GM18526 (cell line): ENCODE data around the gene PRELID2.

ENCODE experiments used
- POLR2A ChIP-seq: IDR thresholded peaks from 3 replicates; pipeline ENCODE4 v1.6.1; 2011; ENCODE audit not compliant: insufficient read length; ENCODE audit errors: extremely low read depth

PRELID2 gene

DNA sequence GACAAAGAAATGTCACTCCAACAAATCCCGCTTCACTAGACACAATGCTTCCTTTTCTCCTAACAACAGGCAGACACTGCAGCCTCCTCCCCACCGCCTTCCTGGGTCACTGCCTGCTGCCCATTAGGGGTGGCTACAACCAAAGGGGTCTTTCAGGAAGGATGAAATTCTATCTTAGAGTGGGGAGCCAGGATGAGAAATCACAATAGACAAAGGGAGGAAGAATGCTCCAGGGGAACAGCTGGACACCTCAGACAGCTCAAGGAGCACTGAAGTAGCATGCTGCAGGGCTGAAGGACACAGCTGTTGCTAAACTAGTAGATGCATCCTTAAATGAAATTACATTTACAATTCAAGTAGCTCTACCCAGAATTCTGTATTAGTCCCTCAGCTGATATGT lies 54.2 kb downstream of the PRELID2 start:
- no peak for TF ChIP-seq POLR2A

DNA sequence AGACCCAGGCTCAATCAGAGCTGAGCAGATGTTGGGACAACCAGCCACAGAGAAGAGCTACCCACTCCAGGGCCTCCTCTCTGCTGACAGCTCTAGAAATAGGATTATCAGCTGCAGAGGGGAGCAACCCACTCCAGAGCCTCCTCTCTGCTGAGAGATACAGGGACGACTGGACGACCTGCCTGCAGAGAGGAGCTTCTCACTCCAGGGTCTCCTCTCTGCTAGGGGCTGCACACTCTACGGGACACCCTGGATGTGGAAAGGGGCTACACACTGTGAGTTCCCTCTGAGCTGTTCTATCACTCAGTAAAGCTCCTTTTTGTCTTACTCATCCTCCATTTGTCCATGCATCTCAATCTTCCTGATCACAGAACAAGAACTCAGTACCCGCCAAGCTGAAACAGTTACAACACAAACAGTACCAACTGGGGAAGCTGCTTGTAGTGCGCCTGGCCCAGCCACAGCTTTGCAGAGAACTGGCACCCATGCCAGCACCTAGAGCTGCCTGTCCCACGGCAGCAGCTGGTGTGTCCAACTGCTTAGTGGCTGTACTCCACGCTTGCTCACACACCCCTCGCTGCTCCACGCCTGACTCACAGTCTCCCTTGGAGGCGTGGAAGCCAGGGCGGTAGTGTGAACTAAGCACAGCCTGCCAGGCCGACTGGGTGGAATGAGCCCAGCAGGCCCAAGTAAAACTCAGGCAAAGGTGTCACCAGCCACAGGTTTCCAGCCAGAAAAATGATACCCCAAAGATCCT lies 56.8 kb downstream of the PRELID2 start:
- no peak for TF ChIP-seq POLR2A

DNA sequence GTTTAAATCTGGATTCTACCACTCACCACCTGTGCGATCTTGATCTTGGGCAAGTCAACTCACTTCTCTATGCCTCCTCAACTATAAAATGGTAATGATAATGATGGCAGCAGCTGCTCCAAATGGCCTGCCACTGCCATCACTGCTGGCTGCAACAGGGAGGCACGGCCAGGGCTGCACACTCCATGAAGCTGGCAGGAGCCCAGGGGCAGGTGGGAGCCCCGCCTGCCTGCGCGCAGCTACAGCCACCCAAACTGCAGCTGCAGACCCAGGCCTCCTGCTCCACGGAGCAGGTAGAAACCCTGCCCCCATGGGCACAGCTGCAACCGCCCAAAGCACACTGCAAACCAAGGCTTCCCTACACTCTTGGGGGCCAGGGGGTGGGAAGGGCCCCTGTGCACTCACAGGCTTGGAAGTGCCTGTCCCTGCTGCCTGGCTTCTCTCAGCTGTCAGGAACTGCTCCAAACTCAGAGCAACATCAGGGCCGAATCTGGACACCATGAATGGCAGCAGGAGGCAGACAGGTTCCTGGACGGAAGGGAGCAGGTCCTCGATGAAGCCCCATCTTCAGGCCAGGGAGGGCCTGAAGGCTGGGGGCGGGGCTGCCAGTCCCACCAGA lies 57.6 kb downstream of the PRELID2 start:
- no peak for TF ChIP-seq POLR2A

DNA sequence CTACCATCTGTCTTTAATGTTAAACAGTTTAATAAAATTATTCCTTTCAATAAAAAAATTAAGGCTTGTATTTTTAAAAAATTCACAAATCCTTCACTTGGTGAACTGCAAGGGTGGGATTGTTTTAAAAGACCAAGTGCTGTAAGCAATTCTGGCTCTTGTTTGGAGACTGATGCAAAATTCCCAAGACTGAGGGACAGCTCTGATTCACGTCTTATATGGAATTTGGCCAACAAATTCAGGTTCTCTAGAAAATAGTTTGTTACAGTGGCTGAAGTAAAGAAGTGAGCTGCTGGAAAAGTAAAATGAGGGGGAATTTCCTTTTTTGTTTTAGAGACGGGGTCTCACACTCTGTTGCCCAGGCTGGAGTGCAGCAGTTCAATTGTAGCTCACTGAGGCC lies 58.3 kb downstream of the PRELID2 start:
- no peak for TF ChIP-seq POLR2A

DNA sequence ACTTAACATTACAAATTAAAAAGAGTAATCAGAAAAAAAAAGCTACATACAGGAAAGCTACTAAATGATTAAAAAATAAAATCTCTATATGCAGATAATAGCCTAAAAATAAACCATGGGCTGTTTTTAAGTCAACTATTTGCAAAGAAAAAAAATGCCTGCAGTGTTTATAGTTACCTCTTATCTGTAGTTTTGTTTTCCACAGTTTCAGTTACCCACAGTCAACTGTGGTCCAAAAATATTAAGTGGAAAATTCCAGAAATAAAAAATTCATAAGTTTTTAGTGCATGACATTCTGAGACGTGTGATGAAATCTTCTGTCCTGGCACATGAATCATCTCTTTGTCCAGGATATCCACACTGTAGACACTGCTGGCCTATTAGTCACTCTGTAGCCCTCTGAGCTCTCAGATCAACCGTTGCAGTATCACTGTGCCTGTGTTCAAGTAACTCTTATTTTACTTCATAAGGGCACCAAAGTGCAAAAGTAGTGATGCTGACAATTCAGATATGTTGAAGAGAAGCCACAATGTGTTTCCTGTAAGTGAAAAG lies 59.2 kb downstream of the PRELID2 start:
- TF ChIP-seq POLR2A = no peak

DNA sequence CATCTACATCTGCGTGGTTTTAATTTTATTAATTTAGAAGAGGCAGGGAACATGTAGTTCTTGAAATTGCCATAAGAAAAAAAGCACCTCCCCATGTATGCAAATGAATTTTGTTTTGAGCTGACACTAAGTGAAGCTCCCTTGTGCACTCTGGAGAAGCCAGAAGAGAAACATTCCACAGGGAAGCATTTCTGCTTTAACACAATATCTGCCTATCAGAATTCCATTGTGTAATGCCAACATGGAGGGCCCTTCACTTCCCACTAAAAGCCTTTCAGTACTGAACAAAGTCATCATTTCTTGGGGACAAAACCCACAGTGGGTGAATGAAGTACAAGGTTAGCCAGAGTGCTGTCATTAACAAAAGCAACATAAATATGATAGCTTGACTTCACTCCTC lies 59.7 kb downstream of the PRELID2 start:
- TF ChIP-seq POLR2A = no peak

DNA sequence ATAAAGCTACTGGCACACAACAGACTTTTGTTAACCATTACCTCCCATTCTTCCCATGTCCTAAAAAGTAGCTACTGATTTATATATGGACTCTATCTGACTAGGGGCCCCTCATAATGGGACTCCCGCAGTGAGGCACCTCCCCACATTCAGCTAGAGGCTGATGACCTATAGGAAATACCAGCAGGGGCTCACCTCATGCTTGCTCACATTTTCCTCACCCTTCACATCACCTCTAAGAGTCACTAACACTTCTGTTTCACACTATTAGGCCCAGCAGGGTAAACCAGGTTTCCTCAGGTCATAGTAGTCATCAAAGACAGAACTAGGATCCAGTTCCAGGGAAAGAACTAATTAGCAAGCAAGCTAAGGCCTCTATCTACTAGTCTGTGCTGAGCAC lies 60.7 kb downstream of the PRELID2 start:
- TF ChIP-seq POLR2A = no peak

DNA sequence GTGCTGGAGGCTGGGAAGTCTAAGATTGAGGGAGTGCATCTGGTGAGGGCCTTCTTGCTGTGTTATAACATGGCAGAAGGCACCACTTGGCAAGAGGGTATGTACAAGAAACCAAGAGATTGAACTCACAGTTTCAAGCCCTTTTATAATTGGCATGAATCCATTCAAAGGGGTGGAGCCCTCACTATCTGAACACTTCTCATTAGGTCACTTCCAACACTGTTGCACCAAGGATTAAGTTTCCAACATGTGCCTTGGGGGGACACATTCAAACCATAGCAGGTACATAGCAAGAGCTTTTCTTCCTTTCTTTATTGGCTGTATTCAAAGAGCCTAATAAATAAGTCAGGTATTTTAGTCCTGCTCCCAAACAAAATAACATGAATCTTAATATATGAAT lies 62.7 kb downstream of the PRELID2 start:
- TF ChIP-seq POLR2A = no peak

DNA sequence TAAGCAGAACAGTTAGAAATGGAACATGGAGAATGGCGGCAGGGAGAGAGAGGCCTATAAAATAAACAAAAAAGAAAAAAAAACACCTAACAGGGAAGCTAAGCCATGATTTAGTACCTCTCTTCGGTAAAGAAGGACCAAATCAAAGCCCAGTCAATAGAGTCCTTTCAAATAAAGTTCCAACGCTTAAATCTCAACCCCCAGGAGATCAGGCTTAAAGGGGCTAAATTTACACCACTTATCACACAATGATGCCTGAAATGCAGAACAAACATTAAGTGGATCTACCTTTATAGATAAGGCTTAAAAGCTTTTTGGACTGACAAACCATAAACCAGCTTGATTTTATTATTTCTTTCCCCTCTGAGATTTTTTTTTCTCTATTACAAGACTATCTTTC lies 66.3 kb downstream of the PRELID2 start:
- TF ChIP-seq POLR2A = no peak

DNA sequence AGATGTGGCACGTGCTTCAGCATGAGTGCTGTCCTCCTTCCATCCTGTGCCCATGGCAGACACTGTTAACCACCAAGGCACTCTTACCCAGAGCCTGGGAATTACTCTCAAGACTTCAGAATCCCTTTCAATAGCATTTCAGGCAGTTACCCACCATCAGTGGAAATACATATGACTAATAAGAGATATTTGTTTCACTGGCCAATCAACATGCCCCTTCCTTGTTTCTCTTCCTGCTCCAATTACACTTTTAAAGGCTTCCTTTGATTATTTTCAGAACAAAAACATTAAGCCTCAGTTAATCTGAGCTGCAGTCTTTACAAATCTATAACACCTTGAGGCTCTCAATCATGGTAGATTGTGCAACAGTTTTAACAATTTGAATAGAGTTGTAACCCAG lies 70.8 kb downstream of the PRELID2 start:
- TF ChIP-seq POLR2A = no peak

DNA sequence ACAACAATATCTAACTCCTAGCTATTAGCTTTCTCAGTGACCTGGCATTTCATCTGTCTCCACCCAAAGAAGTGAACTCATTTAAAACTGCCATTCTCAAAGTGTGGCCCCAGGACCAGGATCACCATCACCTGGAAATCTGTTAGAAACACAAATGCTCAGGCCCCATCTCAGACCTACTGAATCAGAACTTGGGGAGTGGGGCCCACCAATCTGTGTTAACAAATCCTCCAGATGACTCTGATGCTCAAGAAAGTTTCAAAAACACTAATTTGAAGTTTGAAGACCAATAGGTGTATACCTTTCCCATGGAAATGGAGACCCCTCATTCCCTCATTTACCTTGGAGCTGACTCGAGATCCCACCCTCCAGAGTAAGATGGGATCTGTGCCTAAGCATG lies 72.3 kb downstream of the PRELID2 start:
- TF ChIP-seq POLR2A = no peak

DNA sequence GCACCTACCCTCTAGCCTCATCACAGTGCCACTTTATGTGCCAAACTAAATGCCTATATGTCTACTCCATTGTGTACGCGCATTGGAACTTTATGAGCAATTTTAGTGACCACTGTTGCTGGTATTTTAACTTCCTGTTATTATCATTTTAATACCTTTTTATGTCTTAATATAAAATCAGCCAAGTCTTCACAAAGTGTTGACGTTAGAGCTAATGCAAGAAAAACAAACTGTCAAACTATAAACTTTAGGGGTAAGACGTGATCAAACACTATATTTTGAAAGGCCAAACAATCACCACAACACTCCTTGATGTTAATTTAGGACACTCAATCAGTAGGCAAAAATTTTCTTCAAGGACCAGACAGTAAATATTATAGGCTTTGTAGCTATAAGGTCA lies 73.9 kb downstream of the PRELID2 start:
- TF ChIP-seq POLR2A = no peak

DNA sequence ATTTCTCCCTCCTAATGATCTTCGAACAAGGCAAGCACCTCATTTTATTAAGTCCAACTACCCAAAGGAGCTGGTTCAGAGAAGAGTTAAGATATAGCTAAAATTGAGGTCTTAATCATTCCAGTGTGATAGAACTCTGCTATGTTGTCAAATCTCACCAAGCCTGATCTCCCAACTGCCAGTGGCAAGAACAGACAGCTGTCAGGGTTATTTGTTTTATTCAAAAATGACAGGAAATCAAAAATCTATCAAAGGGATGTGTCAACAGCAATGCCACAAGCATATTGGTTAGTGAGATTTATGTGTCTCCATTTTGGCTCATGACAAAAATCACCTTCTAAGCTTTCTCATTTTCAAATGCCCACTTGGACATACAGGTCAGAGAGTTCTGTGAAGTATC lies 74.5 kb downstream of the PRELID2 start:
- no peak for TF ChIP-seq POLR2A

DNA sequence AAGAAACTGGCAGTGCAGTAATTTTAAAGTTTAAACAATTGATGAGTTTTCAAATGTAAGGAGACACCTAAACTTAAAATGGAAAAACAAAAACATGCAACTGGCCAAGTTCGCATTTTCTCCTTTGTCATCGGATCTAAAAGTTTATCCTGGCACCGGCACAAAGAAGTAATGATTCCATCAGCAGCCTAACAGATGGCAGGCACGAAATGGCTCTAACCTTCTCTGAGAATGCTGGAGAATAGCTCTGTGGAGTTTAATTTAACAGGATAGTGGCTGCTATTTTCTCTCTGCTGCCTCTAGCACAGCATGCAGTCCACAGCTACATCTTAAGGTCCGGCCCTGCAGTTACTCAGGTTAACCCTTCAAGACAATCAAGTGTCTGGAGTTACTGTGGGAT lies 82.2 kb downstream of the PRELID2 start:
- no peak for TF ChIP-seq POLR2A

DNA sequence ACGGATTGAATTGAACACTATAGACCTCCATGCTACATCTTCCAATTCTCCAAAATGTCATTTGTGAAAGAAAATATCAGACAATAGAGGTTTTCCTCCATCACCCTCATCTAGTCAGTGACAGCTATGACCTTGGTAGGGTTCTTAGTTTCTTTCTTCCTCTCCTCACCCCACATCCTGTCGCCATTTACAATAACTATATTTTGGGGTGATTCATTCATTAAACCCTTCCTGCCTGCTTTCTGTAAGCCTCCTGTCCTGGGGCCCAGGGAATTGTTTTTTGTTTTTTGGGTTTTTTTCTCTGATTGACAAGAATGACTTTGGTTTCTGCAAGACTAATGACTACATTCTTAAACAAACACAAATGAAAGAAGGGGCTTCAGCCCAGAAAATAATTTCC lies 82.6 kb downstream of the PRELID2 start:
- TF ChIP-seq POLR2A = no peak

DNA sequence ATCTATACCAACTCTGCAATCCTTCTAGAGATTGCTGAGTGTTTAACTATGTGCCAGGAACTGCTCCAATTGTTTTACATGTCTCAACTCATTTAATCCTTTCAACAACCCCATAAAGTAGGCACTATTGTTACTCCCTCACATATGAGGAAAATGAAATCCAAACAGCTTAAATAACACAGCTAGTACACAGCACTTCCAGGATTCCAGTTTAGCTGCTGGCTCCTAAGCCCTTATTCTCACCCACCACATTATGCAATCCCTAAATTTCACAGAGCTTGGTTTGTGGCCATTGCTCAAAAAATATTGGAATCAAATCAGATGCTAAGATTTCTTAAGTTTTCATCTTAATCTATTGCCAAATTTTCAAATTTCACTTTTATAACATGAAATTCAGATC lies 84.9 kb downstream of the PRELID2 start:
- TF ChIP-seq POLR2A = no peak
